Parathyroid adenoma (tissue), 2 donors: ENCODE measurements around the gene SORCS3.

ENCODE experiments used
- H2AFZ ChIP-seq: fragments of 300-600 bp; sonication (generic); one replicate; pipeline ENCODE4 v1.7.0; 2017; ENCODE audit warnings: antibody characterized with exemption, mild to moderate bottlenecking
- H3K27ac ChIP-seq: fragments of 300-600 bp; sonication (generic); one replicate; pipeline ENCODE4 v1.7.0; 2017
- H3K27me3 ChIP-seq: fragments of 300-600 bp; sonication (generic); one replicate; pipeline ENCODE4 v1.7.0; 2017; ENCODE audit warnings: low read length; ENCODE audit not compliant: control insufficient read depth, insufficient read depth
- H3K36me3 ChIP-seq: fragments of 300-600 bp; sonication (generic); one replicate; pipeline ENCODE4 v1.7.0; 2017; ENCODE audit warnings: low read length; ENCODE audit not compliant: control insufficient read depth, insufficient read depth
- H3K4me1 ChIP-seq: fragments of 300-600 bp; sonication (generic); one replicate; pipeline ENCODE4 v1.7.0; 2017; ENCODE audit warnings: control low read depth
- H3K4me2 ChIP-seq: fragments of 300-600 bp; sonication (generic); one replicate; pipeline ENCODE4 v1.7.0; 2017; ENCODE audit warnings: low read length
- H3K4me3 ChIP-seq: fragments of 300-600 bp; sonication (generic); one replicate; pipeline ENCODE4 v1.7.0; 2017; ENCODE audit warnings: low read depth, low read length
- H3K79me2 ChIP-seq: fragments of 300-600 bp; sonication (generic); one replicate; pipeline ENCODE4 v1.7.0; 2017; ENCODE audit warnings: control low read depth
- H3K9ac ChIP-seq: fragments of 300-600 bp; sonication (generic); one replicate; pipeline ENCODE4 v1.7.0; 2017; ENCODE audit warnings: mild to moderate bottlenecking
- H3K9me3 ChIP-seq: fragments of 300-600 bp; sonication (generic); one replicate; pipeline ENCODE4 v1.7.0; 2017; ENCODE audit warnings: low read length; ENCODE audit not compliant: control insufficient read depth
- CTCF ChIP-seq: fragments of 300-600 bp; sonication (generic); IDR thresholded peaks from one replicate; pipeline ENCODE4 v1.7.0; 2017; ENCODE audit warnings: antibody characterized with exemption, mild to moderate bottlenecking
- donor health status: primary hyperparathyroidism.

The SORCS3 gene

GRCh38 chr10:104663076-104663475, 22.0 kb downstream of the SORCS3 start:
- Histone ChIP-seq H2AFZ (no peak overlapping the region), H3K9me3 (no peaks in the 10 kb centered on the region), H3K79me2 (no peaks in the 10 kb centered on the region), H3K9ac (no peak overlapping the region), H3K27me3 (no peaks in the 10 kb centered on the region), H3K4me1 (no peaks in the 10 kb centered on the region), H3K4me2 (no peak overlapping the region), H3K4me3 (no peak overlapping the region), H3K27ac (no peak overlapping the region), H3K36me3 (no peaks in the 10 kb centered on the region)
- no peak for TF ChIP-seq CTCF

- Histone ChIP-seq H3K4me2 (no peak overlapping the region), H3K9ac (no peak overlapping the region)
These were observed 22.5 kb downstream of the SORCS3 start for GRCh38 chr10:104663563-104663962.

GRCh38 chr10:104664205-104664604, 23.1 kb downstream of the SORCS3 start:
- Histone ChIP-seq H3K4me3 (no peak overlapping the region), H3K36me3 (no peaks in the 10 kb centered on the region), H3K79me2 (no peaks in the 10 kb centered on the region), H3K9me3 (no peaks in the 10 kb centered on the region), H3K4me1 (no peaks in the 10 kb centered on the region), H3K27ac (no peak overlapping the region), H3K4me2 (no peak overlapping the region), H3K9ac (no peak overlapping the region), H2AFZ (no peak overlapping the region), H3K27me3 (no peaks in the 10 kb centered on the region)
- TF ChIP-seq CTCF = no peak

More at GRCh38 chr10:104663563-104663962, 22.5 kb downstream of the SORCS3 start:
- Histone ChIP-seq H3K4me3 (no peak overlapping the region), H3K27ac (no peak overlapping the region), H3K36me3 (no peaks in the 10 kb centered on the region), H3K9me3 (no peaks in the 10 kb centered on the region), H2AFZ (no peak overlapping the region), H3K4me1 (no peaks in the 10 kb centered on the region), H3K27me3 (no peaks in the 10 kb centered on the region), H3K79me2 (no peaks in the 10 kb centered on the region)
- TF ChIP-seq CTCF = no peak

- Histone ChIP-seq H3K36me3 (no peaks in the 10 kb centered on the region), H3K4me1 (no peaks in the 10 kb centered on the region), H3K27me3 (no peaks in the 10 kb centered on the region), H3K9ac (no peak overlapping the region), H3K79me2 (no peaks in the 10 kb centered on the region), H3K4me2 (no peak overlapping the region), H3K4me3 (no peak overlapping the region), H3K27ac (no peak overlapping the region), H2AFZ (no peak overlapping the region), H3K9me3 (no peaks in the 10 kb centered on the region)
- no peak for TF ChIP-seq CTCF
These were observed 24.1 kb downstream of the SORCS3 start for GRCh38 chr10:104665174-104665573.

- Histone ChIP-seq H3K79me2 (no peaks in the 10 kb centered on the region), H3K9me3 (no peaks in the 10 kb centered on the region), H3K36me3 (no peaks in the 10 kb centered on the region), H3K4me1 (no peaks in the 10 kb centered on the region), H3K9ac (no peak overlapping the region), H3K27me3 (no peaks in the 10 kb centered on the region), H3K4me2 (no peak overlapping the region), H3K4me3 (no peak overlapping the region), H2AFZ (no peak overlapping the region), H3K27ac (no peak overlapping the region)
- no peak for TF ChIP-seq CTCF
These were observed 25.0 kb downstream of the SORCS3 start for GRCh38 chr10:104666106-104666505.
